ENCODE results near the gene CXCR5.

The CXCR5 gene

DNA sequence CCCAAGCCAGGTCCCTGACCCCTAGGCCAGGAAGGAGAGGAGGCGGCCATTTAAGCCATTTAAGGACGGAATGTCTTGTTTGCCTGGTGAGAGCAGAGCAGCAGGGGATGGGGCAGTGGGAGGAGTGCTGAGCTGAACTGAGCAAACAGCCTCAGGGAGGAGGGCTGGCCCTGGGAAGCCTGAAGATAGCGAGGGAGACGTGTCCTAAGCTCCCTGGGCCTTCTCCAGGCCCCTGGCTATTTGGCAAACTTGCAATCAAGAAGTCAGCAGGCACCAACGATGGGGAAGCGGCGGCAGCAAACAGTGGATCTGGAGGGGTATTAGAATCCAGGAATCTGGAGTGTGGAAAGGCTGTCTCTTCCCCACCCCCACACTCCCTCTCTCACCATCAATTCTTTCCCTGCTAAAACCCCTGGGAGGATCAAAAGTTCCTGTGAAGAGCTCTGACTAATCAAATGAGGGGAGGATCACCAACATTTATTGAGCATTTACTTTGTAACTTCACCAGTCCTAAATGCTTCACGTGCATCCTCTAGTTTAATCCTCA, 33.2 kb downstream of the CXCR5 start:
- Histone ChIP-seq H3K4me1 (ENCODE audit: control insufficient read depth, insufficient read depth, low read length) (peaks cover 98% of the 10 kb centered on the region), H3K9ac (ENCODE audit: low read depth, low read length) (peak overlapping the region; percentile 78), H3K4me2 (ENCODE audit: low read length) (peak overlapping the region; percentile 75), H3K9me3 (replicated peaks; ENCODE audit: low read length) (no peaks in the 10 kb centered on the region), H3K27me3 (ENCODE audit: control insufficient read depth, insufficient read depth, low read length) (no peaks in the 10 kb centered on the region), H3K36me3 (ENCODE audit: insufficient read depth, low read length) (no peaks in the 10 kb centered on the region), H3K4me3 (ENCODE audit: low read length) (peak overlapping the region; percentile 1)

DNA sequence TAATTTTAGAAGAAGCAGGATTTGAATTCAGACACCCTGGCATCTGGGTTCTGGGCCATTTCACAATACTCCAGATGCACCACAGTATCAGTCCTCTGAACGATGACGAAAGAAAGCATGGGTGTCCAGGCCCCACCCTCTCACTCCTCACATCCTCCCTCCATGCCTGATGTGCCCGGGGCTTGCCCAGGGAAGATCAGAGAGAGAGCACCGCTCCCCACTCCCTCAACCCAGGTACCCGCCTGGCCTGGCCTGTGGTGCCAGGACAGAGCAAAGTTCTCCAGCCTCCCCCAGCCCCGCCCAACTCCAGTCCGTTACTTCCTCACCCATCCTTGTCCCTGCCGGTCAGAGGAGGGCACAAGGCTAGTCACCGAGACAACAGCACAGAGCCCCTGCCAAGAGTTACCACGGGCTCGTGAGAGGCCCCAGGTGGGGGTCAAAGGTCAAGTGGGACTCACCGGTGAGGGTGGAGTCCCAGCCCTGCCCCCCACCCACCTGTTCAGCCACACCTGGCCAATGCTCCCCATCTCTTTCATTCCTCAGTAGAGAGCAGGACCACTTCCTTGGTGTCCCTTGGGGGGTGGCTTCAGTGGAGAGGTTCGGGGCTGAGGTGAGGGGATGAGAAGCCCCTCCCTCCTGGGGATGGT, 33.9 kb downstream of the CXCR5 start:
- peak overlapping the region; percentile 75 for H3K4me2 ChIP-seq (ENCODE audit: low read length)
- no peaks in the 10 kb centered on the region for H3K9me3 ChIP-seq (replicated peaks; ENCODE audit: low read length)
- peak overlapping the region; percentile 48 for H3K4me3 ChIP-seq (ENCODE audit: low read length)
- peak overlapping the region; percentile 78 for H3K9ac ChIP-seq (ENCODE audit: low read depth, low read length)
- no peaks in the 10 kb centered on the region for H3K27me3 ChIP-seq (ENCODE audit: control insufficient read depth, insufficient read depth, low read length)
- H3K4me1 ChIP-seq (ENCODE audit: control insufficient read depth, insufficient read depth, low read length), result peaks cover 98% of the 10 kb centered on the region
- H3K36me3 ChIP-seq (ENCODE audit: insufficient read depth, low read length), result no peaks in the 10 kb centered on the region

DNA sequence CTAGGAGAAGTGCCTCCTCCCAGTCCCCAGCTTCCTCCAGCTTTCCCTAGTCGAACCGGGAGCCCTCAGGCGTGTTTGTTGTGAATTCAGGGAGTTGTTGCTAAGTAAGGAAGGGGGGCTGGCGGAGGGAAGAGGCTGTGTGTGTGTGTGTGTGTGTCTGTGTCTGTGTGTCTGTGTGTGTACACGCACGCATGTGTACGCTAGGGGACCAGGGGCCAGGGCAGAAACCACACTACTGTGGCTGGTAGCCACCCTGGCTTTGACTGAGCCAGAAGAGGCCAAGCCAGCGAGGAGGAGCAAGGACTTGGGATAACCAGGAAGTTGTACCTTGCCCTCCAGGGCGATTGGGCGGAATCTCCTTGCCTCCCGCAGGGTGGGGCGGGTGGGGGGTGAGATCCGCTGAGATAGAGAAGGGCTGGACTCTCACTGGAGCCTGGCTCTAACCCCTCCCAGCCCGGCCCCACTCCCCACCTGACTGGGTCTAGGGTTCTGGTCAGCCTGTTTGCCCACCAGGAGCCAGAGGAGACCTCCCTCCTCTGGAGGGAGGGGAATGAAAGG, 34.5 kb downstream of the CXCR5 start:
- peak overlapping the region; percentile 75 for H3K4me2 ChIP-seq (ENCODE audit: low read length)
- H3K9me3 ChIP-seq (replicated peaks; ENCODE audit: low read length), result no peaks in the 10 kb centered on the region
- H3K4me3 ChIP-seq (ENCODE audit: low read length), result peak overlapping the region; percentile 53
- H3K9ac ChIP-seq (ENCODE audit: low read depth, low read length), result peak overlapping the region; percentile 78
- no peaks in the 10 kb centered on the region for H3K36me3 ChIP-seq (ENCODE audit: insufficient read depth, low read length)
- H3K4me1 ChIP-seq (ENCODE audit: control insufficient read depth, insufficient read depth, low read length), result peaks cover 98% of the 10 kb centered on the region
- no peaks in the 10 kb centered on the region for H3K27me3 ChIP-seq (ENCODE audit: control insufficient read depth, insufficient read depth, low read length)

DNA sequence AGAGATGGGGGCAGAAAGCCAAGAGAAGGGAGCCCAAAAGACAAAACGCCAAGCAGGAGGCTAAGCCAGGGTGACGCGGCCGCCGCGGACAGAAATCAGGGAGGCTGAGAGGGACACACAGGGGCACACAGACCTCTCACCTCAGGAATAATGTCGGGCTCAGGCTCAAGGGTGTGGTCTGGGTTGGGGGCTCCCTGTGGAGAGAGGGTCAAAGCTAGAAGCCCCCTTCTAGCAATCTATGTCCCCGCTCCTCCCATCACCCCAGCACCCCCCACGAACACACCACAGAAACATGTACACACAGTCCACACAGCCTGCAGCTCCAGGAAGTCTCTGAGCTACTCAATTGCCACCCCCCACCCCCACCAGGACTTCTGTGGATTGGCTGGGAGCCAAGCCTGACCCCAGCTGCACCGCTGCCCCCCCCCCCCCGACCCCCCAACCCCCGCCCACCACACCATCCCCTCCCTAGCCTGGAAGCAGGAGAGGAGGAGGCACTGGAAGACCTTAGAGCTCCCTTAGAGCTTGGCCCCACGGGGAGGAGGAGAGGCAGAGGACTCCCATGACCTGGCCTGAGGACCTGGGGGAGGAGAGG, 35.1 kb downstream of the CXCR5 start:
- H3K4me2 ChIP-seq (ENCODE audit: low read length), result peak overlapping the region; percentile 91
- H3K36me3 ChIP-seq (ENCODE audit: insufficient read depth, low read length), result no peaks in the 10 kb centered on the region
- H3K9ac ChIP-seq (ENCODE audit: low read depth, low read length), result peak overlapping the region; percentile 92
- H3K9me3 ChIP-seq (replicated peaks; ENCODE audit: low read length), result no peaks in the 10 kb centered on the region
- peak overlapping the region; percentile 94 for H3K4me3 ChIP-seq (ENCODE audit: low read length)
- H3K27me3 ChIP-seq (ENCODE audit: control insufficient read depth, insufficient read depth, low read length), result no peaks in the 10 kb centered on the region
- peaks cover 98% of the 10 kb centered on the region for H3K4me1 ChIP-seq (ENCODE audit: control insufficient read depth, insufficient read depth, low read length)

DNA sequence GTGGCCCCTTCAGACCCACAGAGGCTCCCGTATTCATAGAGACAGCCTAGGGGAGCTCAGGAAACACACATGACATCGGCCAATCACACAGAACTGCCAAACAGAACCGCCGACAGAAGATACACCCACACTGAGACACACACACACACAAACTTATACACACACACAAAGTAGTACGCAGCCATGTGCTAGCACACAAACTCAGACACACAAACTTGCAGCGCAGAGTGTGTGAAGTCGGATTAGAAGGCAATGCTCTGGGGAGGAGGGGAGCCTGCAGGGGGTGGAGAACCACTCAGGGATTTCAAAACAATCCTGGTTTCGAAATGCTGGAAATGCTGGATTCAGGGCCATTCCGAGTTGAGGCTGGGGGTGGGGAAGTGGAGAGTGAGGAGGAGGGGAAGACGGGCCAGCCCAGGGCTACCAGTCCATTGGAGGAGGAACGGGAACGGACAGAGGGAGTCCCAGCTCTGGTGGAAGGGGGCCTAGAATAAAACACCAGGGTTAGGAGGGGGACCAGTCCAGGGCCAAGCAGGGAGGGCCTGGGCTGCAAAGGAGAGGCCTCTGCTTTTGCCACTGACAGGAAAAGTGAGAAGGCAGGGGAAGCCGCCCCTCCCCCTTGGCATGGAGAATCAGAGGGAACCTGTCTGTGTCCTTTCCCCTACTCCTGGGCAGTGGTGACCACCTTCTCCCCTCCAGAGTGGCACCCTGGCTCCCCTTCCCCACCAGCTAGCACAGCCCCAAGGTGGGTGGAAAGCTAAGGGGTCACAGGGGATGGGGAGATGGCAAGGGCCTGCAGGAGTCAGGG, 37.6 kb downstream of the CXCR5 start:
- Histone ChIP-seq H3K27me3 (ENCODE audit: control insufficient read depth, insufficient read depth, low read length) (no peaks in the 10 kb centered on the region), H3K4me3 (ENCODE audit: low read length) (peak overlapping the region; percentile 94), H3K36me3 (ENCODE audit: insufficient read depth, low read length) (no peaks in the 10 kb centered on the region), H3K9ac (ENCODE audit: low read depth, low read length) (peak overlapping the region; percentile 92), H3K4me2 (ENCODE audit: low read length) (peak overlapping the region; percentile 91), H3K9me3 (replicated peaks; ENCODE audit: low read length) (no peaks in the 10 kb centered on the region), H3K4me1 (ENCODE audit: control insufficient read depth, insufficient read depth, low read length) (peaks cover 79% of the 10 kb centered on the region)

DNA sequence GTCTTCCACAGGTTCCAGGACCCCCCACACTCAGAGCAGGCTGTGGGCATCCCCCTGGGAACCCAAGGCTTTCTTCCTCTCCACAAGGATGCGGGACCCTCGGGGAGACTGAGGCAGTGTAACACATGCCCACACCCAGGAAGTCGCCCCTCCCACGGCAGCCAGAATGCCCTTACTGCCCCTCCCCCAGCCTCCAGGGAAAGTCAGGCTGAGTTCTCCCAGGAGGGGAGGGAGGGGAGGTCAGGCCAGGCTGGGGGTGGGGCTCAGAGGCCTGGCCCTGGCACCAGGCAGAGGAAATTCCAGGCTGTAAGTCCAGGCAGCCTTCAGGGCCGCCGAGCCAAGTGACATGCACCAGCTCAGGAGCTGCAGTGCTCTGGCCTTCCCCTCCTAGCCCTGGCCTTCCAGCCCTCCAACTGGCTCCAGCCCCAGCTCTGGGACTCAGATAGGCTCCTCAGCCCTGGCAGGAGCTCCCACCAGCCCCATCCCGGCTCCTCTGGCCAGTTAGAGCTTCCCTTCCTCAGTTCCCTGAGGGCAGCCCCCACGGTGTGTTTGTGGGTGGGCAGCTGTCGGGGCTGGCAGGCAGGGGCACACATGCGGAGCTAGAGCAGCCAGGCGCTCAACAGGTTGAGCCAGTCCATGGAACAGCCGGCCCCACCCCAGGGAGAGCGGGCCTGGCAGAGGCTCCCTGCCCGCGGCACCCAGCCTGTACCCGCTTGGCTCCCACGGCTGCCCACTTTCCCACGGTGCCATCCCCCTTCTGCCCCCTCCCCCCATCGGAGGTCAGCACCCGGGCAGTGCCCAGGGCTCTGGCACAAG, 38.4 kb downstream of the CXCR5 start:
- Histone ChIP-seq H3K4me3 (ENCODE audit: low read length) (peak overlapping the region; percentile 94), H3K4me1 (ENCODE audit: control insufficient read depth, insufficient read depth, low read length) (peaks cover 72% of the 10 kb centered on the region), H3K4me2 (ENCODE audit: low read length) (peak overlapping the region; percentile 91), H3K36me3 (ENCODE audit: insufficient read depth, low read length) (no peaks in the 10 kb centered on the region), H3K9ac (ENCODE audit: low read depth, low read length) (peak overlapping the region; percentile 92), H3K27me3 (ENCODE audit: control insufficient read depth, insufficient read depth, low read length) (no peaks in the 10 kb centered on the region), H3K9me3 (replicated peaks; ENCODE audit: low read length) (no peaks in the 10 kb centered on the region)

DNA sequence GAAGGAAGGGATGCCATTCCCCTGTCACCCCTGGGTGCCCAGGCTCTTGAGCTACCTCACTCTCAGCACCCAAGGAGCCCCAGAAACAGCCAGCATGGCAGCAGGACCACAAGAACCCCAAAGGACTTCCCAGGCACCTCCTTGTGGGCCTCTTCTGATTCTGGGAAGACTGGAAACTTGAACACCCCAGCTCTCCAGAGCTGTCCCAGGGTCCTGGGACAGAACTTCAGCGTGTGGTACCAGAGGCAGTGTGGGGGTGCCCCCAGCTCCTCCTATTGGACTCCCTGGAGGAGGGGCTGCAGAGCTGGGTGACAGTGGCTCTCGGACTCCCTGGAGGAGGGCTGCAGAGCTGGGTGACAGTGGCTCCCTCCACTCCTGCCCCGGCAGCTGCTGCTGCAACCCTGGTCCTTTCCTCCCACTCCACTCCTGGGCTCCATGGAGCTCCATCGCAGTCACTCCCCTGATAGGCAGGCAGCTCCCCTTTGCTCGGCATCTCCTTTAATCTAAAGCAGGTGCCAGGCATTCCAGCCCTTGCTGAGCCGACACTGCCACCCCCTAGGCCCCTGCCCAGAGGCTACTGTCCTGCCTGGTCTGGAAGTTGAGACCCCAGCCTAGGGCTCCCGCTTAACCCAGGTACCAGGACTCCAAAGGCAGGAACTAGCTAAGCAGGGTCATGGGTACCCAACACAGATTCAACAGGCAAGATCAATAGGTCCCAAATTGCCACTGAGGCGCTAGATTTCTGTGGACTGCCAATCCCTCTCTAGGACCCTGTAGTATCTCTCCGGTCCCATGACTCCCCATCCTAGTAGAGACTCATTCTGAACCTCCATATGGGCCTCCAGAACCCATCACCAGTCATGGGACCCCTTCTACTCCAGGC, 39.3 kb downstream of the CXCR5 start:
- H3K9ac ChIP-seq (ENCODE audit: low read depth, low read length), result peak overlapping the region; percentile 92

DNA sequence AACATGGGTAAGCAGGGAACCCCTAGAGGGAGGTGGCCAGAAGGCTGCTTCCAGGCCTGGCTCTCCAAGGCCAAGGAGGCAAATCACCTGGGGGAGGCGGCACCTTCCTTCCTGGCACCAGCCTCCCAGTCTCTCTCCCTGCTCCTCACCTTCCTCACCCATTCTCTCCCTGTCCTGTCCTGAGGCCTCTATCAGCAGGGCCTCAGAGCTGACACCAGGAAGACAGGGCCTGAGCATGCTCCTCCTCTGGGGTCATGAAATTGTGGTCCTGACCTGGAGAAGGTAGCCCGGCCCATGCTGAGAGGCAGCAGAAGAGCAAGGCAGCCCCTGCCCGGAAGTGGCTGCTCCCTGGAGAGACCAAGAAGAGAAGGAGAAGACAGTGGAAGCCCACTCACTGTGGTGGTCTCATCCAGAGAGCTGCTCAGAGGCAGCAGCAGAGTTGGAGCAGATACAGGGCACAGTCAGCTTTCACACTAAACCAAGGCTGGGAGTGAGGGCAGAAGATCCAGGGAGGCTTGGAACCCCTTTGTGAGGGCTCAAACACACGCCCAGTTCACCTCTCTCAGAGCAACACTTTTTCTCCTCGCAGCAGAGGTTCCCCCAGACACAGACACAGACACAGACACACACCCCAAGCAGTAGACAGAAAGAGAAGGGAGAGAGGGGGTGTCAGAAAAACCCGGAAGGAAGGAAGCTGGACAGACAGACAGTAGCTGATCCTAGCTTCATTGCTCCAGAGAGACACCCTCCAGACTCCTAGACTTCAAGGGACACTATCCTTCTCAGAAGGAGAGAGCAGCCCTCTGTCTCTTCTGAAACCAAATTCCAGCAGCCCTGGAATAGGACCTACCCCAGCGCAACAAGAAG, 40.3 kb downstream of the CXCR5 start:
- no peaks in the 10 kb centered on the region for H3K36me3 ChIP-seq (ENCODE audit: insufficient read depth, low read length)
- peaks cover 65% of the 10 kb centered on the region for H3K4me1 ChIP-seq (ENCODE audit: control insufficient read depth, insufficient read depth, low read length)

More for the DNA sequence above, 39.3 kb downstream of the CXCR5 start:
- peak overlapping the region; percentile 91 for H3K4me2 ChIP-seq (ENCODE audit: low read length)
- H3K4me3 ChIP-seq (ENCODE audit: low read length), result peak overlapping the region; percentile 94
- no peaks in the 10 kb centered on the region for H3K9me3 ChIP-seq (replicated peaks; ENCODE audit: low read length)
- no peaks in the 10 kb centered on the region for H3K36me3 ChIP-seq (ENCODE audit: insufficient read depth, low read length)
- H3K27me3 ChIP-seq (ENCODE audit: control insufficient read depth, insufficient read depth, low read length), result no peaks in the 10 kb centered on the region
- H3K4me1 ChIP-seq (ENCODE audit: control insufficient read depth, insufficient read depth, low read length), result peaks cover 69% of the 10 kb centered on the region

DNA sequence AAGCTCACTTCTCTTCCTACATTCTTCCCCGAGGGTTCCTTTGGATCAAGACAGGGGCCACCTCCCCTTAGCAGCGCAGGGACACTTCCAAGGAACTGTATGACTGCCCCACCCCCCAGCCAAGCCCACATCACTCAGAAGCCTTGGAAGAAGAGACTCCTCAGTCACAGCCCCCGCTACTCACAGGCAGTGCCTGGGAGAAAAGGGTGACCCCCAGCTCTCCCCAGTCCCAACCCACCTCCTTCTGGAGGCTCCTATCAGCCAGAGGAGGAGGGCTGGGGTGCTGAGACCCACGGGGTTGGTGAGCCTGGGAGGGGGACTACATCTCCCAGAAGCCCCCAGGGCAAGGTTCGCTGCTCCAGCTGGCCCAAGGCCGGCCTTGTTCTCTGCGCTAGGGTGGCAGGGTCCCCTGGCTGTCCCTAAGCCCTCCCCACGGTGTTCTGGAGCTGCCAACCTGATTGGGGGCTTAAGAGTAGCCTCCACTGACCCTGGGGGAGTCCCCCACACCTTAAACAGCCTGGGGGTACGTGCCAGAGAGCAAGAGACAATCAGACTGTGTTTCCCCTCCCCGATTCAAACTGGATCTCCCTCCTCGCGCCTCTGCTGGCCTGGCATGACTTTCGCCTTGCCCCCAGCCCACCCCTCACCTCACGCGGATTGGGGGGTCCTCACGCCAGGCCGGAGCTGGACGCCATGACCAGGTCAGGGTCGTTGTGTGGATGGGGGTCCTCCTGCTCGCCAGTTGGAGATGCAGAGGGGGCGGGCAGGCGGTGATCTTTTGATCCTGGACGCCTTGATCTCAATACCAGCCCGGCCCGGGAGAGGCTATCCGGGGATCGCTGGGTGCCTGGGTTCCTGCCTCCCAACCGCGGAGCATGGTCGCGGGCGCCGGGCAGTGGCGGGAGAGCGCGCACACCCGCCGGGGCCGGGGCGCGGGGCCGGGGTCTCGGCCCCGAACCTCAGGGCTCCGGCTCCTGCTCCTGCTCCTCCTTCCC, 41.2 kb downstream of the CXCR5 start:
- peak overlapping the region; percentile 92 for H3K9ac ChIP-seq (ENCODE audit: low read depth, low read length)

More for the DNA sequence above, 40.3 kb downstream of the CXCR5 start:
- no peaks in the 10 kb centered on the region for H3K27me3 ChIP-seq (ENCODE audit: control insufficient read depth, insufficient read depth, low read length)
- H3K9me3 ChIP-seq (replicated peaks; ENCODE audit: low read length), result no peaks in the 10 kb centered on the region
- peak overlapping the region; percentile 92 for H3K9ac ChIP-seq (ENCODE audit: low read depth, low read length)
- peak overlapping the region; percentile 94 for H3K4me3 ChIP-seq (ENCODE audit: low read length)
- H3K4me2 ChIP-seq (ENCODE audit: low read length), result peak overlapping the region; percentile 91

More for the DNA sequence above, 41.2 kb downstream of the CXCR5 start:
- peaks cover 57% of the 10 kb centered on the region for H3K4me1 ChIP-seq (ENCODE audit: control insufficient read depth, insufficient read depth, low read length)
- peak overlapping the region; percentile 91 for H3K4me2 ChIP-seq (ENCODE audit: low read length)
- no peaks in the 10 kb centered on the region for H3K36me3 ChIP-seq (ENCODE audit: insufficient read depth, low read length)
- no peaks in the 10 kb centered on the region for H3K9me3 ChIP-seq (replicated peaks; ENCODE audit: low read length)
- peak overlapping the region; percentile 94 for H3K4me3 ChIP-seq (ENCODE audit: low read length)
- no peaks in the 10 kb centered on the region for H3K27me3 ChIP-seq (ENCODE audit: control insufficient read depth, insufficient read depth, low read length)
